ENCODE data around the gene OLFML2A. TPM values are rescaled to one million over a fixed set of nuclear protein-coding genes. Genes with fewer than 3 reads are reported as not detected.

Gene OLFML2A
- total RNA-seq, 1 experiment from 2014 or later: 5.8 TPM

DNA sequence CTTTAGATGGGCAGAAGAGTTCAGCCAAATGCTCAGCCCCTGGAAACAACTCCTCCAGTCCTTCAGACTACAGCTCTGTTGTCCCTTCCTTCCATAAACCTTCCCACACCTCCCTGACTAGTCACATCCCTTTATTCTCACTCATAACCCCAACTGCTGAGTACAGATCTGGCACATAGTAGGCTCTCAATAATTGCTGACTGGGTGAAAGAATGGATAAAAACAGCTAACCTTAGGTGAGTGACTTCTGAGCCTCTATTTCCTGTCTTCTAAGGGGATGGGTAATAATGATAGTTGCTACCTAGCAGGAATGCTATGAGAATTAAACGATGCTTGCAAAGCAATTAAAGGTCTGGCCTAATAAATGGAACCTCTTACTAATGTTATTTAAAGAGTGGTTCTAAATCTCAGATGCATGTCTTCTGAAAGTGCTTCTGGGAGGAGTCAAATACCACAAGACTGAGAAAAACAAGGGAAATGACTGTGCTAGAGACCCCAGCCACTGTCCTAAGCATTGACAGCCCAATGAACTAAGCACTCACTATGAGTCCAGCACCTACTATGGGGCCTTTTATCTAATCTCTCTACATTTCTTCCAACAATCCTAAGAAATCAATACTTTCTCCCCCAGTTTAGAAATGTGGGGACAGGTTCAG is 3.3 kb upstream of the OLFML2A start:
- no peak overlapping the region for H3K27ac Mint-ChIP-seq

More for the DNA sequence above, 3.3 kb upstream of the OLFML2A start:
- no CpG with 5 or more reads among the region's 1 CpG for WGBS (ENCODE audit: extremely low coverage, insufficient read length, low lambda C conversion rate)
- H3K4me3 Mint-ChIP-seq: peak overlapping the region in 1 of 2 experiments; percentile 54; a peak in 1 of 5 replicates
- no peak overlapping the region for H2BK5ac ChIP-seq (ENCODE audit: insufficient read length, low read length)
- no peak overlapping the region for H2BK12ac ChIP-seq (ENCODE audit: insufficient read length, low read depth, low read length)
- no peak overlapping the region for H2BK120ac ChIP-seq (ENCODE audit: low read depth, low read length, poor library complexity, severe bottlenecking)
- H3K79me2 ChIP-seq (ENCODE audit: insufficient read depth, low read length): peaks cover 3% of the 10 kb centered on the region; the same call in 1 of the 2 replicates
- no peak overlapping the region for H2BK15ac ChIP-seq (ENCODE audit: low read depth, low read length)
- no peaks in the 10 kb centered on the region; a peak in 2 of 7 replicates for H3K36me3 Mint-ChIP-seq (ENCODE audit: insufficient read depth in 1 of 3, low read depth in 3 of 3)
- H3K9me3 ChIP-seq (ENCODE audit: control insufficient read depth, low read depth, low read length): no peaks in the 10 kb centered on the region
- no peak overlapping the region for H4K5ac ChIP-seq (ENCODE audit: insufficient read length, low read depth, low read length)
- H4K8ac ChIP-seq (replicated peaks; ENCODE audit: insufficient read length, low read depth, low read length): no peak overlapping the region
- H3K27me3 Mint-ChIP-seq (ENCODE audit: low read depth): peaks cover 52% of the 10 kb centered on the region
- no peak overlapping the region for H3K27ac ChIP-seq (ENCODE audit: insufficient read length, low read depth, low read length)
- no peak overlapping the region for H3K18ac ChIP-seq (ENCODE audit: insufficient read length, low read depth, low read length)
- peaks cover 21% of the 10 kb centered on the region for H3K23me2 ChIP-seq (ENCODE audit: insufficient read length, low read depth, low read length, poor library complexity, severe bottlenecking)
- H3K4me1 Mint-ChIP-seq: peaks cover 27 to 30% of the 10 kb centered on the region in 2 experiments
- no peaks in the 10 kb centered on the region for H3K79me1 ChIP-seq (ENCODE audit: insufficient read depth, low read depth, low read length, poor library complexity, severe bottlenecking)
- no peak overlapping the region for H2AFZ ChIP-seq (ENCODE audit: low read length)
- H3K56ac ChIP-seq (ENCODE audit: insufficient read length, low read depth, low read length): no peak overlapping the region
- no peak for DNase-seq
- H3K9me3 Mint-ChIP-seq: 0 out of 5 replicates have a peak, but pooled peaks cover 0 to 2% of the 10 kb centered on the region in 2 experiments
- no peaks in the 10 kb centered on the region for H4K20me1 ChIP-seq (ENCODE audit: control insufficient read depth, insufficient read depth, insufficient read length)
- no peak overlapping the region for H3K9ac ChIP-seq (ENCODE audit: extremely low read depth, insufficient read length, low read length)
- H3K14ac ChIP-seq (ENCODE audit: insufficient read depth, low read length): no peak overlapping the region
- H2BK20ac ChIP-seq (ENCODE audit: low read depth, low read length, poor library complexity, severe bottlenecking): no peak overlapping the region
- H3K4me2 ChIP-seq (ENCODE audit: insufficient read depth, insufficient read length, low read length): no peak overlapping the region
- peaks cover 2% of the 10 kb centered on the region; the same call in 1 of the 2 replicates for H3K27me3 ChIP-seq (ENCODE audit: insufficient read depth, low read length)
- H4K91ac ChIP-seq (ENCODE audit: insufficient read length, low read depth, low read length): no peak overlapping the region
- no peaks in the 10 kb centered on the region; the same call in 1 of the 2 replicates for H3K4me1 ChIP-seq (ENCODE audit: insufficient read depth, low read length)
- no peak overlapping the region for H3K23ac ChIP-seq (ENCODE audit: insufficient read length, low read depth, low read length)
- no peak overlapping the region for H3T11ph ChIP-seq (ENCODE audit: low read length)
- TF ChIP-seq, protein P1, sequence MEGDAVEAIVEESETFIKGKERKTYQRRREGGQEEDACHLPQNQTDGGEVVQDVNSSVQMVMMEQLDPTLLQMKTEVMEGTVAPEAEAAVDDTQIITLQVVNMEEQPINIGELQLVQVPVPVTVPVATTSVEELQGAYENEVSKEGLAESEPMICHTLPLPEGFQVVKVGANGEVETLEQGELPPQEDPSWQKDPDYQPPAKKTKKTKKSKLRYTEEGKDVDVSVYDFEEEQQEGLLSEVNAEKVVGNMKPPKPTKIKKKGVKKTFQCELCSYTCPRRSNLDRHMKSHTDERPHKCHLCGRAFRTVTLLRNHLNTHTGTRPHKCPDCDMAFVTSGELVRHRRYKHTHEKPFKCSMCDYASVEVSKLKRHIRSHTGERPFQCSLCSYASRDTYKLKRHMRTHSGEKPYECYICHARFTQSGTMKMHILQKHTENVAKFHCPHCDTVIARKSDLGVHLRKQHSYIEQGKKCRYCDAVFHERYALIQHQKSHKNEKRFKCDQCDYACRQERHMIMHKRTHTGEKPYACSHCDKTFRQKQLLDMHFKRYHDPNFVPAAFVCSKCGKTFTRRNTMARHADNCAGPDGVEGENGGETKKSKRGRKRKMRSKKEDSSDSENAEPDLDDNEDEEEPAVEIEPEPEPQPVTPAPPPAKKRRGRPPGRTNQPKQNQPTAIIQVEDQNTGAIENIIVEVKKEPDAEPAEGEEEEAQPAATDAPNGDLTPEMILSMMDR (conservative IDR thresholded peaks at IDR 0.05): no peak
- no peak overlapping the region for H2AK5ac ChIP-seq (ENCODE audit: insufficient read length, low read length)
- H3K4ac ChIP-seq (ENCODE audit: low read depth, low read length): no peak overlapping the region
